Measurements from ENCODE around the gene FANCC. TPM values are rescaled to one million over a fixed set of nuclear protein-coding genes. Genes with fewer than 3 reads are reported as not detected.

Gene FANCC
- total RNA-seq, 1 experiment from 2014 or later = 25.3 TPM

DNA sequence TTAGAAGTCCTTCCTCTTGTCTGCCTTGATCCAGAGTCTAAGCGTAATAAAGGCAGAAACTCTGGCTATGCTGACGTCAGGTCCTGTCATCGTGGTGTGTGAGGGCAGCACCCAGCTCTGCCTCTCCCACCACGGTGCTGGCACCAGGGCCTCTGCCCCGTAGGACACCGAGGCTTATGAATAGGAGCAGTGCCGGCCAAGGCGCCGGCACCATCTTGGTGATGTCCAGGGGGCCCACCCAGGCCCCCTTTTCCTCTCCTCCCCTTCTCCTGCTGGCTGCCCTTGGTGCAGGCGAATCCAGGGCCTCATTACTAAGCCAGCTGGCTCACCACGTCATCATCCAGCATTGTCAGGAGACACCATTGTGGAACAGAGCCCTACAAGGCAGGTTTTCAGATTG, 252.3 kb downstream of the FANCC start:
- intact Hi-C loops (cut with micrococcal nuclease; ENCODE audit: unreplicated experiment) = no loop called here
- no peak for DNase-seq (ENCODE audit: low spot score)

GRCh38 chr9:95063300-95063699, 254.2 kb downstream of the FANCC start:
- H3K9me3 ChIP-seq (ENCODE audit: low read depth, low read length, poor library complexity, severe bottlenecking) = no peaks in the 10 kb centered on the region
- TF ChIP-seq CTCF (conservative IDR thresholded peaks at IDR 0.05; ENCODE audit: low read depth, low read length) (no peak), EZH2 (IDR thresholded peaks at IDR 0.05; ENCODE audit: borderline replicate concordance, low read depth, low read length, poor library complexity, severe bottlenecking) (no peak)
- H3K4me1 ChIP-seq (ENCODE audit: insufficient read depth, low read length, poor library complexity, severe bottlenecking) = peaks cover 11% of the 10 kb centered on the region
- no peak for DNase-seq (ENCODE audit: low spot score)
- H3K36me3 ChIP-seq (ENCODE audit: insufficient read depth, low read length, poor library complexity, severe bottlenecking) = no peaks in the 10 kb centered on the region
- no peaks in the 10 kb centered on the region for H3K27me3 ChIP-seq (replicated peaks; ENCODE audit: insufficient read depth, low read depth, low read length, poor library complexity)
- ChIA-PET POLR2A (ENCODE audit: low non-redundant PET) (no interaction called here), CTCF (no interaction called here)
- no TSS peak for BruUV-seq (replicated peaks)
- no peak overlapping the region for H3K4me3 ChIP-seq (ENCODE audit: low read depth, low read length, poor library complexity, severe bottlenecking)
- no peak overlapping the region for H3K27ac ChIP-seq (ENCODE audit: low read depth, low read length, poor library complexity, severe bottlenecking)
- intact Hi-C loops (cut with micrococcal nuclease; ENCODE audit: unreplicated experiment) = no loop called here

More for the DNA sequence above, 252.3 kb downstream of the FANCC start:
- Histone ChIP-seq H3K27me3 (replicated peaks; ENCODE audit: insufficient read depth, low read depth, low read length, poor library complexity) (no peaks in the 10 kb centered on the region), H3K9me3 (ENCODE audit: low read depth, low read length, poor library complexity, severe bottlenecking) (no peaks in the 10 kb centered on the region), H3K36me3 (ENCODE audit: insufficient read depth, low read length, poor library complexity, severe bottlenecking) (no peaks in the 10 kb centered on the region), H3K27ac (ENCODE audit: low read depth, low read length, poor library complexity, severe bottlenecking) (no peak overlapping the region), H3K4me1 (ENCODE audit: insufficient read depth, low read length, poor library complexity, severe bottlenecking) (no peaks in the 10 kb centered on the region), H3K4me3 (ENCODE audit: low read depth, low read length, poor library complexity, severe bottlenecking) (no peak overlapping the region)
- no TSS peak for BruUV-seq (replicated peaks)
- ChIA-PET POLR2A (ENCODE audit: low non-redundant PET) (no interaction called here), CTCF (no interaction called here)
- TF ChIP-seq EZH2 (IDR thresholded peaks at IDR 0.05; ENCODE audit: borderline replicate concordance, low read depth, low read length, poor library complexity, severe bottlenecking) = no peak
- no peak for TF ChIP-seq CTCF (conservative IDR thresholded peaks at IDR 0.05; ENCODE audit: low read depth, low read length)

- Histone ChIP-seq H3K27ac (ENCODE audit: low read depth, low read length, poor library complexity, severe bottlenecking) (no peak overlapping the region), H3K4me3 (ENCODE audit: low read depth, low read length, poor library complexity, severe bottlenecking) (no peak overlapping the region), H3K4me1 (ENCODE audit: insufficient read depth, low read length, poor library complexity, severe bottlenecking) (peaks cover 11% of the 10 kb centered on the region), H3K27me3 (replicated peaks; ENCODE audit: insufficient read depth, low read depth, low read length, poor library complexity) (no peaks in the 10 kb centered on the region), H3K36me3 (ENCODE audit: insufficient read depth, low read length, poor library complexity, severe bottlenecking) (no peaks in the 10 kb centered on the region), H3K9me3 (ENCODE audit: low read depth, low read length, poor library complexity, severe bottlenecking) (no peaks in the 10 kb centered on the region)
- POLR2A ChIA-PET (ENCODE audit: low non-redundant PET) = no interaction called here
- CTCF ChIA-PET = no interaction called here
- intact Hi-C loops (cut with micrococcal nuclease; ENCODE audit: unreplicated experiment) = no loop called here
- no peak for TF ChIP-seq CTCF (conservative IDR thresholded peaks at IDR 0.05; ENCODE audit: low read depth, low read length)
- no peak for TF ChIP-seq EZH2 (IDR thresholded peaks at IDR 0.05; ENCODE audit: borderline replicate concordance, low read depth, low read length, poor library complexity, severe bottlenecking)
- DNase-seq (ENCODE audit: low spot score) = no peak
- no TSS peak for BruUV-seq (replicated peaks)
Measured at GRCh38 chr9:95062596-95063065, 254.9 kb downstream of the FANCC start.
